T-helper 2 cell treated with Interferon-gamma antibody and Interleukin-4, amounts not matched to agents 5 μg/mL and 100 μg/mL, for 36 hours (primary cell): ENCODE measurements around the gene FAM229B.
"Not testable (repeated sequence)": the region's sequence is repeated elsewhere in the genome, so short reads cannot be mapped to it uniquely, and the experiment has no call there.

Experiments used
- DNase-seq: peaks from one replicate; pipeline ENCODE4 v3.0.0; 2021; ENCODE audit warnings: low spot score
- H3K27ac Mint-ChIP-seq: one replicate; pipeline ENCODE4 v1.8.0; 2021; ENCODE audit warnings: mild to moderate bottlenecking, mixed read lengths
- H3K27me3 Mint-ChIP-seq: one replicate; pipeline ENCODE4 v1.8.0; 2021; ENCODE audit warnings: low read depth, mixed read lengths
- H3K36me3 Mint-ChIP-seq: one replicate; pipeline ENCODE4 v1.8.0; 2021; ENCODE audit warnings: low read depth, mixed read lengths
- H3K4me1 Mint-ChIP-seq: one replicate; pipeline ENCODE4 v1.8.0; 2021; ENCODE audit warnings: low read depth, mixed read lengths
- H3K4me3 Mint-ChIP-seq: one replicate; pipeline ENCODE4 v1.8.0; 2022; ENCODE audit warnings: mild to moderate bottlenecking, moderate library complexity, mixed read lengths
- H3K9me3 Mint-ChIP-seq: one replicate; pipeline ENCODE4 v1.8.0; 2021; ENCODE audit warnings: mixed read lengths

The FAM229B gene

GRCh38 chr6:112050429-112050828 lies 37.0 kb upstream of the FAM229B start:
- no peak overlapping the region for H3K27ac Mint-ChIP-seq
- DNase-seq = no peak
- H3K9me3 Mint-ChIP-seq = no peaks in the 10 kb centered on the region
- no peaks in the 10 kb centered on the region for H3K27me3 Mint-ChIP-seq
- no peaks in the 10 kb centered on the region for H3K36me3 Mint-ChIP-seq
- peaks cover 5% of the 10 kb centered on the region for H3K4me1 Mint-ChIP-seq
- H3K4me3 Mint-ChIP-seq = no peak overlapping the region

- H3K4me3 Mint-ChIP-seq, H3K36me3 Mint-ChIP-seq, H3K27me3 Mint-ChIP-seq, H3K4me1 Mint-ChIP-seq, H3K9me3 Mint-ChIP-seq, DNase-seq, H3K27ac Mint-ChIP-seq: not testable (repeated sequence)
These were observed 36.1 kb upstream of the FAM229B start for GRCh38 chr6:112051251-112051740.

- H3K27me3 Mint-ChIP-seq = peaks cover 5% of the 10 kb centered on the region
- no peak within 1 kb of the TSS for H3K4me3 Mint-ChIP-seq
- H3K9me3 Mint-ChIP-seq = no peaks in the 10 kb centered on the region
- H3K27ac Mint-ChIP-seq = no peak within 1 kb of the TSS
- H3K4me1 Mint-ChIP-seq = peaks cover 5% of the 10 kb centered on the region
- DNase-seq = no peak
- H3K36me3 Mint-ChIP-seq = no peaks in the 10 kb centered on the region
These were observed 33.4 kb upstream of the FAM229B start, which contains the start of gene CCN6 for GRCh38 chr6:112054001-112054400. Gene CCN6 (plus strand): TSS chr6:112054104. CDS start chr6:112054358, 254 bp downstream.

- no peak overlapping the region for H3K27ac Mint-ChIP-seq
- no peak overlapping the region for H3K4me3 Mint-ChIP-seq
These were observed 32.7 kb upstream of the FAM229B start for GRCh38 chr6:112054555-112055190.

GRCh38 chr6:112058243-112059032 lies 29.0 kb upstream of the FAM229B start:
- no peaks in the 10 kb centered on the region for H3K4me1 Mint-ChIP-seq
- peaks cover 5% of the 10 kb centered on the region for H3K27me3 Mint-ChIP-seq
- H3K36me3 Mint-ChIP-seq = no peaks in the 10 kb centered on the region

More at GRCh38 chr6:112054555-112055190, 32.7 kb upstream of the FAM229B start:
- H3K27me3 Mint-ChIP-seq = peaks cover 5% of the 10 kb centered on the region
- H3K36me3 Mint-ChIP-seq = no peaks in the 10 kb centered on the region
- H3K4me1 Mint-ChIP-seq = no peaks in the 10 kb centered on the region
- DNase-seq = no peak
- H3K9me3 Mint-ChIP-seq = no peaks in the 10 kb centered on the region

GRCh38 chr6:112061605-112062004 lies 25.8 kb upstream of the FAM229B start:
- Mint-ChIP-seq H3K4me3 (no peak overlapping the region), H3K27ac (no peak overlapping the region), H3K4me1 (no peaks in the 10 kb centered on the region), H3K27me3 (peaks cover 12% of the 10 kb centered on the region), H3K9me3 (no peaks in the 10 kb centered on the region), H3K36me3 (no peaks in the 10 kb centered on the region)
- no peak for DNase-seq

More at GRCh38 chr6:112058243-112059032, 29.0 kb upstream of the FAM229B start:
- Mint-ChIP-seq H3K9me3 (no peaks in the 10 kb centered on the region), H3K27ac (no peak overlapping the region), H3K4me3 (no peak overlapping the region)
- DNase-seq = no peak

- H3K9me3 Mint-ChIP-seq = no peaks in the 10 kb centered on the region
- no peaks in the 10 kb centered on the region for H3K4me1 Mint-ChIP-seq
- peaks cover 12% of the 10 kb centered on the region for H3K27me3 Mint-ChIP-seq
- H3K4me3 Mint-ChIP-seq = no peak overlapping the region
- no peak overlapping the region for H3K27ac Mint-ChIP-seq
- DNase-seq = no peak
- no peaks in the 10 kb centered on the region for H3K36me3 Mint-ChIP-seq
These were observed 24.4 kb upstream of the FAM229B start for GRCh38 chr6:112062966-112063365.

- Mint-ChIP-seq H3K27me3 (peaks cover 12% of the 10 kb centered on the region), H3K9me3 (no peaks in the 10 kb centered on the region), H3K4me3 (no peak overlapping the region), H3K27ac (no peak overlapping the region), H3K4me1 (no peaks in the 10 kb centered on the region), H3K36me3 (peaks cover 6% of the 10 kb centered on the region)
- DNase-seq = no peak
These were observed 21.9 kb upstream of the FAM229B start for GRCh38 chr6:112065426-112065986.

GRCh38 chr6:112066606-112067005 lies 20.8 kb upstream of the FAM229B start:
- H3K9me3 Mint-ChIP-seq = no peaks in the 10 kb centered on the region
- no peak for DNase-seq
- no peaks in the 10 kb centered on the region for H3K4me1 Mint-ChIP-seq
- H3K27me3 Mint-ChIP-seq = peaks cover 12% of the 10 kb centered on the region
- no peak overlapping the region for H3K4me3 Mint-ChIP-seq
- peaks cover 7% of the 10 kb centered on the region for H3K36me3 Mint-ChIP-seq
- H3K27ac Mint-ChIP-seq = no peak overlapping the region

GRCh38 chr6:112081569-112081968 lies 5.8 kb upstream of the FAM229B start:
- Mint-ChIP-seq H3K27ac (no peak overlapping the region), H3K36me3 (peaks cover 13% of the 10 kb centered on the region), H3K27me3 (no peaks in the 10 kb centered on the region), H3K4me1 (peaks cover 6% of the 10 kb centered on the region), H3K9me3 (no peaks in the 10 kb centered on the region), H3K4me3 (no peak overlapping the region)
- DNase-seq = no peak

GRCh38 chr6:112085286-112086065 lies 1.9 kb upstream of the FAM229B start:
- H3K27me3 Mint-ChIP-seq = peaks cover 20% of the 10 kb centered on the region
- peaks cover 6% of the 10 kb centered on the region for H3K4me1 Mint-ChIP-seq
- H3K36me3 Mint-ChIP-seq = peaks cover 6% of the 10 kb centered on the region
- no peaks in the 10 kb centered on the region for H3K9me3 Mint-ChIP-seq
- no peak for DNase-seq
- no peak overlapping the region for H3K27ac Mint-ChIP-seq
- H3K4me3 Mint-ChIP-seq = peak overlapping the region; percentile 48

GRCh38 chr6:112086744-112087135 lies 651 bp upstream of the FAM229B start:
- Mint-ChIP-seq H3K9me3 (no peaks in the 10 kb centered on the region), H3K4me1 (peaks cover 6% of the 10 kb centered on the region), H3K4me3 (no peak overlapping the region), H3K27me3 (peaks cover 29% of the 10 kb centered on the region), H3K27ac (no peak overlapping the region), H3K36me3 (peaks cover 6% of the 10 kb centered on the region)
- DNase-seq = no peak

GRCh38 chr6:112087916-112088315 lies 525 bp downstream of the FAM229B start:
- H3K4me1 Mint-ChIP-seq = peaks cover 6% of the 10 kb centered on the region
- peaks cover 34% of the 10 kb centered on the region for H3K27me3 Mint-ChIP-seq
- H3K4me3 Mint-ChIP-seq = no peak overlapping the region
- H3K9me3 Mint-ChIP-seq = no peaks in the 10 kb centered on the region
- no peak for DNase-seq
- peaks cover 6% of the 10 kb centered on the region for H3K36me3 Mint-ChIP-seq
- no peak overlapping the region for H3K27ac Mint-ChIP-seq
